HCT116 (cell line): ENCODE data around the gene KDM7A. TPM values are rescaled to one million over a fixed set of nuclear protein-coding genes. Genes with fewer than 3 reads are reported as not detected.

Source experiments
- ATAC-seq: fragments of 200-7000 bp; cut with Tn5 transposase; 2 replicates; pipeline ENCODE4 v1.9.1; 2020; ENCODE audit warnings: mild to moderate bottlenecking, moderate library complexity
- BruUV-seq: library from RNA; stranded (reverse); fragments of 400-500 nt; replicated peaks from 2 replicates; lab custom pipeline; 2021; lab: Mats Ljungman, UMichigan
- CTCF ChIA-PET: fragments of 300-600 bp; sonication (Branson Sonifier 250); formaldehyde crosslinking; loops from one replicate; lab custom pipeline; 2021; ENCODE audit warnings: antibody characterized with exemption; lab: Charles Lee
- POLR2A ChIA-PET: fragments of 300-600, 350-600 bp; sonication (Branson Sonifier 250); formaldehyde crosslinking; loops from one replicate; lab custom pipeline; 2021; ENCODE audit warnings: antibody characterized with exemption; lab: Charles Lee
- RAD21 ChIA-PET, 2 experiments: fragments of 300-600 bp; sonication (Branson Sonifier 250); formaldehyde crosslinking; loops; one replicate each; lab custom pipeline; 2023; ENCODE audit warnings: low total read pairs in 2 of 2; ENCODE audit not compliant: uncharacterized antibody in 2 of 2, unreplicated experiment in 2 of 2, low non-redundant PET in 1 of 2; lab: Charles Lee
- DNase-seq: peaks from one replicate; pipeline ENCODE4 v3.0.0-alpha.2; 2010; ENCODE audit warnings: low read depth, low spot score
- H2AFZ ChIP-seq: fragments of 200-600 bp; shearing (Covaris generic), sonication (generic); 2 replicates; pipeline ENCODE4 v1.6.1; 2017; ENCODE audit warnings: low read depth, mixed run types, mixed read lengths, antibody characterized with exemption, low read length; ENCODE audit not compliant: poor library complexity, severe bottlenecking
- H3K27ac ChIP-seq: 2 replicates; pipeline ENCODE4 v1.5.1; 2012; ENCODE audit warnings: low read depth, low read length
- H3K27me3 ChIP-seq: fragments of 200-600 bp; sonication (generic); 2 replicates; pipeline ENCODE4 v1.6.1; 2016; ENCODE audit warnings: mixed run types, low read length, mixed read lengths; ENCODE audit not compliant: insufficient read depth
- H3K36me3 ChIP-seq, 2 experiments: fragments of 200-500 bp in 1 of 2; fragments of 200-600 bp in 1 of 2; sonication (Bioruptor generic) in 1 of 2; sonication (generic) in 1 of 2; 2 replicates each; pipeline versions ENCODE4 v1.5.1 to v1.6.1; 2014 to 2016; ENCODE audit warnings: low read length in 2 of 2, inconsistent platforms in 1 of 2, mixed read lengths in 1 of 2, mixed run types in 1 of 2; ENCODE audit not compliant: insufficient read depth in 2 of 2, control insufficient read depth in 1 of 2
- H3K4me1 ChIP-seq, 2 experiments: fragments of 200-600 bp in 1 of 2; sonication (generic) in 1 of 2; 2 replicates each; pipeline versions ENCODE4 v1.5.1 to v1.6.1; 2012 to 2017; ENCODE audit warnings: low read length in 2 of 2, inconsistent platforms in 1 of 2, mild to moderate bottlenecking in 1 of 2, mixed read lengths in 1 of 2, mixed run types in 1 of 2, moderate library complexity in 1 of 2; ENCODE audit not compliant: insufficient read depth in 2 of 2, control insufficient read depth in 1 of 2
- H3K4me2 ChIP-seq: fragments of 200-600 bp; sonication (generic); 2 replicates; pipeline ENCODE4 v1.6.1; 2017; ENCODE audit warnings: mixed run types, low read length, mixed read lengths
- H3K4me3 ChIP-seq, 2 experiments: fragments of 200-600 bp in 1 of 2; sonication (generic) in 1 of 2; replicated peaks in 1 of 2; 2 replicates each; pipeline ENCODE4 v1.5.1; 2011 to 2016; ENCODE audit warnings: low read length in 2 of 2, control low read depth in 1 of 2, low read depth in 1 of 2, mild to moderate bottlenecking in 1 of 2, mixed read lengths in 1 of 2, mixed run types in 1 of 2
- H3K79me2 ChIP-seq: fragments of 200-600 bp; sonication (generic); 2 replicates; pipeline ENCODE4 v1.6.1; 2017; ENCODE audit warnings: mild to moderate bottlenecking, mixed run types, low read length, moderate library complexity, mixed read lengths; ENCODE audit not compliant: insufficient read depth
- H3K9ac ChIP-seq: fragments of 200-600 bp; sonication (generic); 2 replicates; pipeline ENCODE4 v1.6.1; 2016; ENCODE audit warnings: low read length, mixed read lengths
- H3K9me2 ChIP-seq: fragments of 200-600 bp; sonication (generic), shearing (Covaris generic); 2 replicates; pipeline ENCODE4 v1.6.1; 2017; ENCODE audit warnings: mixed run types, mild to moderate bottlenecking, moderate library complexity; ENCODE audit not compliant: insufficient read depth
- H3K9me3 ChIP-seq, 2 experiments: fragments of 200-500 bp in 1 of 2; fragments of 200-600 bp in 1 of 2; sonication (Bioruptor generic) in 1 of 2; sonication (generic) in 1 of 2; 2 replicates each; pipeline ENCODE4 v1.6.1; 2014 to 2017; ENCODE audit warnings: low read length in 2 of 2, mixed read lengths in 2 of 2, inconsistent platforms in 1 of 2, low read depth in 1 of 2, mild to moderate bottlenecking in 1 of 2, mixed run types in 1 of 2, moderate library complexity in 1 of 2; ENCODE audit not compliant: control insufficient read depth in 1 of 2, insufficient read depth in 1 of 2
- H4K20me1 ChIP-seq: fragments of 200-600 bp; sonication (generic), shearing (Covaris generic); 2 replicates; pipeline ENCODE4 v1.6.1; 2017; ENCODE audit warnings: mixed run types, mild to moderate bottlenecking, moderate library complexity; ENCODE audit not compliant: insufficient read depth
- JUND ChIP-seq: IDR thresholded peaks from 2 replicates; pipeline ENCODE4 v1.6.1; 2012
- intact Hi-C: fragments of 100-400 bp; cut with micrococcal nuclease; formaldehyde crosslinking; loops from 2 replicates; pipeline ENCODE4 v1.10.0; 2022
- total RNA-seq: library from RNA; stranded (reverse); gene quantifications from one replicate; pipeline ENCODE4 v1.2.1, GENCODE V29; 2021; ENCODE audit not compliant: unreplicated experiment
- TF ChIP-seq, protein P1 (sequence below), 3 experiments: fragments of 200-600 bp in 1 of 3; sonication (generic) in 1 of 3; IDR thresholded peaks in 2 of 3; conservative IDR thresholded peaks in 1 of 3; 2 replicates each; pipeline ENCODE4 v1.5.1; 2012 to 2017; ENCODE audit warnings: low read depth in 2 of 3, low read length in 2 of 3, antibody characterized with exemption in 1 of 3, borderline replicate concordance in 1 of 3, control low read depth in 1 of 3, mild to moderate bottlenecking in 1 of 3, mixed read lengths in 1 of 3, mixed run types in 1 of 3, moderate library complexity in 1 of 3; ENCODE audit not compliant: insufficient read depth in 1 of 3
- TF ChIP-seq, protein P2 (sequence below): IDR thresholded peaks from 2 replicates; pipeline ENCODE4 v1.6.1; 2012
- TF ChIP-seq, protein P3 (sequence below): IDR thresholded peaks from 2 replicates; pipeline ENCODE4 v1.6.1; 2012; ENCODE audit warnings: low read depth

The KDM7A gene
- total RNA-seq, 1 experiment from 2014 or later: 11.6 TPM

DNA sequence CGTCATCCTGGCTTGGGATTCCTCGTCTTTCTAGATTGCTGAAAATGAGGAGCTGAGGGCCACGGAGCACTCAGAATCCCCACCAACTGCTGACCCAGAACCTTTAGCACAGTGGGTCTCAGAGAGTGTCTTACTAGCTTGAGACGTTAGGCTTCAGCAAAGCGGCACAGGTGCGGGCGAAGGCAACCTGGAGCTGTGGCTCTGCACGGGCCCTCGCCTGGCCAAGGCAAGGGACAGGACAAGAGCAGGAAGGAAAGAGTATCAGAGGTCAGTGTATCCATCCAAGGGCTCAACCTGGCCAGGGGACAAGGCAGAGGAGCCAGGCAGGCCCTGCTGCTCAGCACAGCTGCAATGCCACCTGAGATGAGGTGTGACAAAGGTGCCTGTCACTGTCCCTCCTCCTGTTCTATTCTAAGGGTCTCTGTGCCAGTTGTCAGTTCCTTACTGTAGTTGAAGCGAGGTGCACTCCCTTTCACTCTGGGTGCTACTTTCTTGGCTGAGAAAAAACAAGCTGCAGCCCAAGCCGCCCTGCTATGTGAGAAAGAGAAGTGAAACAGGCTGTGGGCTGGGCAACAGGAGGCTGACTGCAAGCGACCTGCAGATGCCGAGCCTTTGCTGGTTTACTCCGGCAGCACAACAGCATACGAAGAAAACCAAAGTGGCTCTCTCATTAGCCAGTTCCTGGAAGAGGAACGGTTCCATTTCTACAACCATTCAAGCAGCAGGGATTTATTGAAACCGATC, 33.3 kb upstream of the KDM7A start:
- no peak overlapping the region for H3K4me2 ChIP-seq
- no peaks in the 10 kb centered on the region for H3K36me3 ChIP-seq
- CTCF ChIA-PET: no interaction called here

DNA sequence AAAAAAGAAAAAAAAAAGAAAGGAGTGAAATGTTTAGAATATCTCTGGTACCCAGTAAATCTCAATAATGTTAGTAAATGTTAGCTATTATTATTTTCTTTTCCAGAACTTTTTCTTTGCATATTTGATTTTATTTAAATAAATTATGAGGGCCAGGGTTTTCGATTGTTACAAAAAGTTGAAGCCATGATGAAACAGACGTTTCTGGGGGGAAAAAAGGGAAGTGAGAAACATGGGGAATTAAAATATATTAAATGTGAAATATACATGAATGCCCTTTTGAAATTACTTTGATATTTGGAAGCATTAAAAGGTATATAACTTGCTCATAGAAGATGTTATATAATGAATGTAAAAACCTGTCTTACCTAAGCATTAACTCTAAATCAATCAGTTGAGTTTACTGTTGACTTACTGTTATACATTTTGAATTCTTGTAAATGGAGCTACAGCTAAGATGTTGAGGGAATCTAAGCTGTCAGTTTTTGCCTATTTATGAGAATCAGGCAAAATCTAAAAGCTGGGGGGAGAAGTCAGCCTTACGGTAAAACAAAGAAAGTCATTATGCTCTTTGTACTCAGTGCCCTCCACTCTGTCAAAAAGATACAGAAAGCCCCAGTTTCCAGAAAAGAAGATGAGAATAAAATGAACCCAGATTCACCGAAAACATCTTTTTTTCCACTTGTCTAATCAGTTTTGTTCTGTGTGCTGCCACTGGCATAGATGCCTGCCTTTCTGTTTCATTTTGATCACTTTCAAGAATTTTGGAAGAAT, 30.0 kb upstream of the KDM7A start:
- no peak overlapping the region for H2AFZ ChIP-seq
- no peak overlapping the region for H3K4me2 ChIP-seq
- ChIA-PET POLR2A (no interaction called here), CTCF (no interaction called here), RAD21 (no interaction called here)
- no peaks in the 10 kb centered on the region for H3K36me3 ChIP-seq
- no peak overlapping the region for H3K27ac ChIP-seq
- TF ChIP-seq, protein P1, sequence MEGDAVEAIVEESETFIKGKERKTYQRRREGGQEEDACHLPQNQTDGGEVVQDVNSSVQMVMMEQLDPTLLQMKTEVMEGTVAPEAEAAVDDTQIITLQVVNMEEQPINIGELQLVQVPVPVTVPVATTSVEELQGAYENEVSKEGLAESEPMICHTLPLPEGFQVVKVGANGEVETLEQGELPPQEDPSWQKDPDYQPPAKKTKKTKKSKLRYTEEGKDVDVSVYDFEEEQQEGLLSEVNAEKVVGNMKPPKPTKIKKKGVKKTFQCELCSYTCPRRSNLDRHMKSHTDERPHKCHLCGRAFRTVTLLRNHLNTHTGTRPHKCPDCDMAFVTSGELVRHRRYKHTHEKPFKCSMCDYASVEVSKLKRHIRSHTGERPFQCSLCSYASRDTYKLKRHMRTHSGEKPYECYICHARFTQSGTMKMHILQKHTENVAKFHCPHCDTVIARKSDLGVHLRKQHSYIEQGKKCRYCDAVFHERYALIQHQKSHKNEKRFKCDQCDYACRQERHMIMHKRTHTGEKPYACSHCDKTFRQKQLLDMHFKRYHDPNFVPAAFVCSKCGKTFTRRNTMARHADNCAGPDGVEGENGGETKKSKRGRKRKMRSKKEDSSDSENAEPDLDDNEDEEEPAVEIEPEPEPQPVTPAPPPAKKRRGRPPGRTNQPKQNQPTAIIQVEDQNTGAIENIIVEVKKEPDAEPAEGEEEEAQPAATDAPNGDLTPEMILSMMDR (IDR thresholded peaks at IDR 0.05 in 2 of 3, conservative IDR thresholded peaks at IDR 0.05 in 1 of 3; ENCODE audit: borderline replicate concordance in 1 of 3, insufficient read depth in 1 of 3, low read depth in 2 of 3, low read length in 2 of 3): no peak
- TF ChIP-seq, protein P2, sequence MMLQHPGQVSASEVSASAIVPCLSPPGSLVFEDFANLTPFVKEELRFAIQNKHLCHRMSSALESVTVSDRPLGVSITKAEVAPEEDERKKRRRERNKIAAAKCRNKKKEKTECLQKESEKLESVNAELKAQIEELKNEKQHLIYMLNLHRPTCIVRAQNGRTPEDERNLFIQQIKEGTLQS: no peak
- TF ChIP-seq, protein P3, sequence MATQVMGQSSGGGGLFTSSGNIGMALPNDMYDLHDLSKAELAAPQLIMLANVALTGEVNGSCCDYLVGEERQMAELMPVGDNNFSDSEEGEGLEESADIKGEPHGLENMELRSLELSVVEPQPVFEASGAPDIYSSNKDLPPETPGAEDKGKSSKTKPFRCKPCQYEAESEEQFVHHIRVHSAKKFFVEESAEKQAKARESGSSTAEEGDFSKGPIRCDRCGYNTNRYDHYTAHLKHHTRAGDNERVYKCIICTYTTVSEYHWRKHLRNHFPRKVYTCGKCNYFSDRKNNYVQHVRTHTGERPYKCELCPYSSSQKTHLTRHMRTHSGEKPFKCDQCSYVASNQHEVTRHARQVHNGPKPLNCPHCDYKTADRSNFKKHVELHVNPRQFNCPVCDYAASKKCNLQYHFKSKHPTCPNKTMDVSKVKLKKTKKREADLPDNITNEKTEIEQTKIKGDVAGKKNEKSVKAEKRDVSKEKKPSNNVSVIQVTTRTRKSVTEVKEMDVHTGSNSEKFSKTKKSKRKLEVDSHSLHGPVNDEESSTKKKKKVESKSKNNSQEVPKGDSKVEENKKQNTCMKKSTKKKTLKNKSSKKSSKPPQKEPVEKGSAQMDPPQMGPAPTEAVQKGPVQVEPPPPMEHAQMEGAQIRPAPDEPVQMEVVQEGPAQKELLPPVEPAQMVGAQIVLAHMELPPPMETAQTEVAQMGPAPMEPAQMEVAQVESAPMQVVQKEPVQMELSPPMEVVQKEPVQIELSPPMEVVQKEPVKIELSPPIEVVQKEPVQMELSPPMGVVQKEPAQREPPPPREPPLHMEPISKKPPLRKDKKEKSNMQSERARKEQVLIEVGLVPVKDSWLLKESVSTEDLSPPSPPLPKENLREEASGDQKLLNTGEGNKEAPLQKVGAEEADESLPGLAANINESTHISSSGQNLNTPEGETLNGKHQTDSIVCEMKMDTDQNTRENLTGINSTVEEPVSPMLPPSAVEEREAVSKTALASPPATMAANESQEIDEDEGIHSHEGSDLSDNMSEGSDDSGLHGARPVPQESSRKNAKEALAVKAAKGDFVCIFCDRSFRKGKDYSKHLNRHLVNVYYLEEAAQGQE: no peak
- H3K9ac ChIP-seq: no peak overlapping the region
- no peak for DNase-seq
- H3K79me2 ChIP-seq: no peaks in the 10 kb centered on the region
- H3K9me3 ChIP-seq: no peaks in the 10 kb centered on the region
- no peaks in the 10 kb centered on the region for H3K27me3 ChIP-seq
- H3K4me1 ChIP-seq: no peaks in the 10 kb centered on the region
- no peak overlapping the region for H3K4me3 ChIP-seq
- intact Hi-C loops: no loop called here
- ATAC-seq: no peak
- BruUV-seq: no TSS peak
- H4K20me1 ChIP-seq: no peaks in the 10 kb centered on the region
- H3K9me2 ChIP-seq: no peaks in the 10 kb centered on the region

More for the DNA sequence above, 33.3 kb upstream of the KDM7A start:
- Histone ChIP-seq H3K27me3 (no peaks in the 10 kb centered on the region), H3K79me2 (no peaks in the 10 kb centered on the region), H3K4me1 (peaks cover 0 to 3% of the 10 kb centered on the region in 2 experiments; a peak in 1 of 4 replicates), H3K9me2 (no peaks in the 10 kb centered on the region), H4K20me1 (no peaks in the 10 kb centered on the region), H3K27ac (no peak overlapping the region), H3K9me3 (no peaks in the 10 kb centered on the region), H2AFZ (no peak overlapping the region), H3K4me3 (no peak overlapping the region), H3K9ac (no peak overlapping the region)
- ChIA-PET RAD21 (no interaction called here), POLR2A (interaction anchor here (0.5 kb wide), 1 partner anchor 30 kb away, joined by 5 read pairs; no protein-coding TSS in a partner anchor)
- no peak for ATAC-seq
- BruUV-seq: no TSS peak
- no peak for DNase-seq
- intact Hi-C loops: no loop called here
- no peak for TF ChIP-seq JUND
